GM12878 (cell line): Measurements from ENCODE around the gene RCC1. TPM values are rescaled to one million over a fixed set of nuclear protein-coding genes. Genes with fewer than 3 reads are reported as not detected.

Experiments
- BHLHE40 ChIP-seq, 2 experiments: fragments of 450-650 bp in 1 of 2; IDR thresholded peaks; 2 replicates each; pipeline ENCODE4 v1.6.1; 2011 to 2017; ENCODE audit warnings: low read depth in 2 of 2, borderline replicate concordance in 1 of 2, improper control_type of control experiment in 1 of 2, low read length in 1 of 2, mild to moderate bottlenecking in 1 of 2
- CHD4 ChIP-seq: fragments of 200-600 bp; sonication (generic); IDR thresholded peaks from 2 replicates; pipeline ENCODE4 v1.6.1; 2016; ENCODE audit warnings: mild to moderate bottlenecking
- KAT2A ChIP-seq: conservative IDR thresholded peaks from 2 replicates; pipeline ENCODE4 v1.6.1; 2011; ENCODE audit warnings: low read depth, low read length; ENCODE audit not compliant: control insufficient read depth
- LARP7 ChIP-seq: fragments of 450-650 bp; IDR thresholded peaks from 2 replicates; pipeline ENCODE4 v1.6.1; 2017; ENCODE audit warnings: mild to moderate bottlenecking
- NR2F1 ChIP-seq: fragments of 450-650 bp; conservative IDR thresholded peaks from 2 replicates; pipeline ENCODE4 v1.6.1; 2017; ENCODE audit warnings: mild to moderate bottlenecking
- SMC3 ChIP-seq: IDR thresholded peaks from 2 replicates; pipeline ENCODE4 v1.6.1; 2011; ENCODE audit warnings: low read length, improper control_type of control experiment, borderline replicate concordance
- STAT1 ChIP-seq: fragments of 450-650 bp; conservative IDR thresholded peaks from 2 replicates; pipeline ENCODE4 v1.6.1; 2014; ENCODE audit warnings: antibody characterized with exemption, mild to moderate bottlenecking
- polyA plus RNA-seq, 11 experiments: library from polyadenylated mRNA; depleted of rRNA in 4 of 11; unstranded in 6 of 11; stranded (reverse) in 5 of 11; fragments of >200 nt; fragmentation: Nextera tagmentation in 4 of 11; fragmentation: Illumina TruSeq in 1 of 11; extraction: Ambion mirVana in 4 of 11; extraction: Trizol in 1 of 11; gene quantifications; 1 replicate in 1 of 11; 2 replicates in 10 of 11; pipeline versions ENCODE4 v1.2.1 to v1.2.3, GENCODE V29; 2011 to 2016; ENCODE audit warnings: inconsistent platforms in 2 of 11, missing spikeins in 2 of 11, low read depth in 1 of 11
- total RNA-seq, 4 experiments: library from RNA; depleted of rRNA in 3 of 4; stranded (reverse); fragments of >200 nt in 3 of 4; fragmentation: Illumina TruSeq in 1 of 4; extraction: Trizol in 1 of 4; gene quantifications; 2 replicates each; pipeline versions ENCODE4 v1.2.1 to v1.2.3, GENCODE V29; 2013 to 2021
- TF ChIP-seq, protein P1 (sequence below): fragments of 450-650 bp; formaldehyde crosslinking; IDR thresholded peaks from 2 replicates; pipeline ENCODE4 v1.4.0; 2020; ENCODE audit warnings: mild to moderate bottlenecking, moderate library complexity
- TF ChIP-seq, protein P2 (sequence below): fragments of 450-650 bp; IDR thresholded peaks from 2 replicates; pipeline ENCODE4 v1.6.1; 2016; ENCODE audit warnings: mild to moderate bottlenecking

RCC1 gene
- total and polyA plus RNA-seq, 10 of the 15 experiments (the other 5 are each of a cell fraction or from before 2014, with no cell fraction given), result 8.3 to 99.4 (median 74.6) TPM

DNA sequence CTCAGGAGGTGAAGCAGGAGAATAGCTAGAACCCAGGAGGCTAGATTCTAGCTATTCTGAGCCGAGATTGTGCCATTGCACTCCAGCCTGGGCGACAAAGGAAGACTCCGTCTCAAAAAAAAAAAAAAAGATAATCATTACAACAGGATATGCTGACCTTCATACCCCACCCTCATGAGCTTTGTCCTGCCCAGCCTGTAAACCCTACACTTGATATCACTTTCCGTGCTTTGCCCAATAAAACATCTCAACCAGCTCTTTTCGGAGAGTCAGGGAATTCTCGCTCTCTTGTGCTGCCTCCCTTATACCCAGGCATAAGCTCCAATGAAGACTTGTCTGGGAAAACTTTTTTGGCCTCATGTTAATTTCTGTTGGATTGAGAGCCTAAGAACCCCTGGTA is 45.5 kb downstream of the RCC1 start (continued):
- TF ChIP-seq, protein P1, sequence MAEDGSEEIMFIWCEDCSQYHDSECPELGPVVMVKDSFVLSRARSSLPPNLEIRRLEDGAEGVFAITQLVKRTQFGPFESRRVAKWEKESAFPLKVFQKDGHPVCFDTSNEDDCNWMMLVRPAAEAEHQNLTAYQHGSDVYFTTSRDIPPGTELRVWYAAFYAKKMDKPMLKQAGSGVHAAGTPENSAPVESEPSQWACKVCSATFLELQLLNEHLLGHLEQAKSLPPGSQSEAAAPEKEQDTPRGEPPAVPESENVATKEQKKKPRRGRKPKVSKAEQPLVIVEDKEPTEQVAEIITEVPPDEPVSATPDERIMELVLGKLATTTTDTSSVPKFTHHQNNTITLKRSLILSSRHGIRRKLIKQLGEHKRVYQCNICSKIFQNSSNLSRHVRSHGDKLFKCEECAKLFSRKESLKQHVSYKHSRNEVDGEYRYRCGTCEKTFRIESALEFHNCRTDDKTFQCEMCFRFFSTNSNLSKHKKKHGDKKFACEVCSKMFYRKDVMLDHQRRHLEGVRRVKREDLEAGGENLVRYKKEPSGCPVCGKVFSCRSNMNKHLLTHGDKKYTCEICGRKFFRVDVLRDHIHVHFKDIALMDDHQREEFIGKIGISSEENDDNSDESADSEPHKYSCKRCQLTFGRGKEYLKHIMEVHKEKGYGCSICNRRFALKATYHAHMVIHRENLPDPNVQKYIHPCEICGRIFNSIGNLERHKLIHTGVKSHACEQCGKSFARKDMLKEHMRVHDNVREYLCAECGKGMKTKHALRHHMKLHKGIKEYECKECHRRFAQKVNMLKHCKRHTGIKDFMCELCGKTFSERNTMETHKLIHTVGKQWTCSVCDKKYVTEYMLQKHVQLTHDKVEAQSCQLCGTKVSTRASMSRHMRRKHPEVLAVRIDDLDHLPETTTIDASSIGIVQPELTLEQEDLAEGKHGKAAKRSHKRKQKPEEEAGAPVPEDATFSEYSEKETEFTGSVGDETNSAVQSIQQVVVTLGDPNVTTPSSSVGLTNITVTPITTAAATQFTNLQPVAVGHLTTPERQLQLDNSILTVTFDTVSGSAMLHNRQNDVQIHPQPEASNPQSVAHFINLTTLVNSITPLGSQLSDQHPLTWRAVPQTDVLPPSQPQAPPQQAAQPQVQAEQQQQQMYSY, result no peak
- TF ChIP-seq LARP7 (no peak), CHD4 (no peak), KAT2A (no peak), NR2F1 (no peak), BHLHE40 (IDR thresholded peaks at IDR 0.05; ENCODE audit: borderline replicate concordance in 1 of 2, low read depth in 2 of 2, low read length in 1 of 2) (no peak), SMC3 (no peak), STAT1 (no peak)
- TF ChIP-seq, protein P2, sequence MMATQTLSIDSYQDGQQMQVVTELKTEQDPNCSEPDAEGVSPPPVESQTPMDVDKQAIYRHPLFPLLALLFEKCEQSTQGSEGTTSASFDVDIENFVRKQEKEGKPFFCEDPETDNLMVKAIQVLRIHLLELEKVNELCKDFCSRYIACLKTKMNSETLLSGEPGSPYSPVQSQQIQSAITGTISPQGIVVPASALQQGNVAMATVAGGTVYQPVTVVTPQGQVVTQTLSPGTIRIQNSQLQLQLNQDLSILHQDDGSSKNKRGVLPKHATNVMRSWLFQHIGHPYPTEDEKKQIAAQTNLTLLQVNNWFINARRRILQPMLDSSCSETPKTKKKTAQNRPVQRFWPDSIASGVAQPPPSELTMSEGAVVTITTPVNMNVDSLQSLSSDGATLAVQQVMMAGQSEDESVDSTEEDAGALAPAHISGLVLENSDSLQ, result no peak
